HepG2 (cell line): Measurements from ENCODE around the gene PITX3. TPM values are rescaled to one million over a fixed set of nuclear protein-coding genes. Genes with fewer than 3 reads are reported as not detected.

Experiments used
- ATAC-seq: fragments of 200-7000 bp; cut with Tn5 transposase; 3 replicates; pipeline ENCODE4 v1.9.1; 2020; ENCODE audit warnings: mild to moderate bottlenecking, moderate library complexity
- BruUV-seq: library from RNA; stranded (reverse); fragments of 400-500 nt; replicated peaks from 2 replicates; lab custom pipeline; 2021; lab: Mats Ljungman, UMichigan
- CTCF ChIA-PET: fragments of 300-600 bp; formaldehyde crosslinking; extraction: SDS; loops from one replicate; lab custom pipeline; 2021; ENCODE audit warnings: low total read pairs, inconsistent platforms, low intra/inter-chr PET ratio; lab: Yijun Ruan, JAX
- POLR2A ChIA-PET: fragments of 350-600 bp; sonication (Branson Sonifier 250); formaldehyde crosslinking; loops from one replicate; lab custom pipeline; 2020; ENCODE audit warnings: antibody characterized with exemption, inconsistent platforms; lab: Yijun Ruan, JAX
- DNase-seq: peaks from one replicate; pipeline ENCODE4 v3.0.0-alpha.2; 2015; ENCODE audit warnings: low spot score
- FAIRE-seq: peaks from 3 replicates; lab custom pipeline; 2011; peaks lifted over from hg19 to GRCh38; lab: Jason Lieb, UNC
- H2AFZ ChIP-seq: one replicate; pipeline ENCODE4 v1.6.1; 2011; ENCODE audit warnings: low read length, inconsistent platforms
- H3K27ac ChIP-seq: fragments of 300-600 bp; 3 replicates; pipeline ENCODE4 v1.8.0; 2011; ENCODE audit warnings: mixed run types, mild to moderate bottlenecking, mixed read lengths, low read length, inconsistent platforms; ENCODE audit not compliant: insufficient read depth; ENCODE audit errors: extremely low read length
- H3K27me3 ChIP-seq, 2 experiments: fragments of 200-600 bp in 1 of 2; 2 replicates in 1 of 2; 3 replicates in 1 of 2; pipeline versions ENCODE4 v1.6.0 to v1.8.0; 2011; ENCODE audit warnings: low read length in 2 of 2, mild to moderate bottlenecking in 2 of 2, moderate library complexity in 2 of 2, inconsistent platforms in 1 of 2; ENCODE audit not compliant: insufficient read depth in 2 of 2, control insufficient read depth in 1 of 2
- H3K36me3 ChIP-seq, 2 experiments: fragments of 200-600 bp in 1 of 2; replicated peaks in 1 of 2; 2 replicates in 1 of 2; 3 replicates in 1 of 2; pipeline versions ENCODE4 v1.5.1 to v1.8.0; 2011; ENCODE audit warnings: low read length in 2 of 2, inconsistent platforms in 1 of 2; ENCODE audit not compliant: insufficient read depth in 2 of 2, control insufficient read depth in 1 of 2
- H3K4me1 ChIP-seq: 2 replicates; pipeline ENCODE4 v1.5.1; 2012; ENCODE audit warnings: low read length, inconsistent platforms; ENCODE audit not compliant: insufficient read depth
- H3K4me2 ChIP-seq: 2 replicates; pipeline ENCODE4 v1.6.0; 2011; ENCODE audit warnings: low read depth, low read length, inconsistent platforms
- H3K4me3 ChIP-seq, 3 experiments: fragments of 200-600 bp in 1 of 3; sonication (generic), shearing (Covaris generic) in 1 of 3; replicated peaks in 1 of 3; 2 replicates each; pipeline ENCODE4 v1.5.1; 2011 to 2016; ENCODE audit warnings: low read length in 3 of 3, inconsistent platforms in 2 of 3, low read depth in 2 of 3, mild to moderate bottlenecking in 2 of 3, control low read depth in 1 of 3, mixed read lengths in 1 of 3; ENCODE audit not compliant: insufficient read depth in 1 of 3
- H3K79me2 ChIP-seq: one replicate; pipeline ENCODE4 v1.6.1; 2011; ENCODE audit warnings: low read length, inconsistent platforms; ENCODE audit not compliant: insufficient read depth
- H3K9ac ChIP-seq: 2 replicates; pipeline ENCODE4 v1.6.0; 2011; ENCODE audit warnings: mild to moderate bottlenecking, low read depth, low read length, inconsistent platforms; ENCODE audit not compliant: insufficient read depth
- H3K9me3 ChIP-seq: 2 replicates; pipeline ENCODE4 v1.5.1; 2012; ENCODE audit warnings: mild to moderate bottlenecking, low read length
- H4K20me1 ChIP-seq: 2 replicates; pipeline ENCODE4 v1.6.0; 2011; ENCODE audit warnings: inconsistent platforms, mild to moderate bottlenecking, low read length, moderate library complexity; ENCODE audit not compliant: insufficient read depth
- CENPBD1 ChIP-seq: sonication (generic); formaldehyde crosslinking; IDR thresholded peaks from 2 replicates; pipeline ENCODE4 v1.8.0; 2022; ENCODE audit warnings: missing genetic modification reagents, low read depth, mild to moderate bottlenecking, borderline replicate concordance
- FOXC1 ChIP-seq: sonication (generic); formaldehyde crosslinking; IDR thresholded peaks from 2 replicates; pipeline ENCODE4 v1.8.0; 2022; ENCODE audit warnings: mild to moderate bottlenecking, missing genetic modification reagents, borderline replicate concordance
- FOXM1 ChIP-seq: sonication (generic); formaldehyde crosslinking; IDR thresholded peaks from 2 replicates; pipeline ENCODE4 v1.5.0; 2020; ENCODE audit warnings: missing genetic modification reagents
- HIC2 ChIP-seq: sonication (generic); formaldehyde crosslinking; IDR thresholded peaks from 2 replicates; pipeline ENCODE4 v1.9.0; 2022; ENCODE audit warnings: low read depth, missing genetic modification reagents
- JUN ChIP-seq: sonication (generic); formaldehyde crosslinking; IDR thresholded peaks from 2 replicates; pipeline ENCODE4 v1.4.0; 2020; ENCODE audit warnings: mild to moderate bottlenecking, missing genetic modification reagents
- KDM5B ChIP-seq: sonication (generic); formaldehyde crosslinking; IDR thresholded peaks from 2 replicates; pipeline ENCODE4 v1.4.0; 2020; ENCODE audit warnings: missing genetic modification reagents, mild to moderate bottlenecking, borderline replicate concordance
- MTF1 ChIP-seq: sonication (generic); formaldehyde crosslinking; IDR thresholded peaks from 2 replicates; pipeline ENCODE4 v1.5.0; 2020; ENCODE audit warnings: missing genetic modification reagents
- RXRB ChIP-seq: IDR thresholded peaks from 2 replicates; pipeline ENCODE4 v1.6.1; 2016; ENCODE audit warnings: borderline replicate concordance, missing genetic modification reagents, missing compliant biosample characterization
- SNAPC2 ChIP-seq: sonication (generic); formaldehyde crosslinking; IDR thresholded peaks from 2 replicates; pipeline ENCODE4 v1.8.1; 2022; ENCODE audit warnings: mild to moderate bottlenecking, missing genetic modification reagents
- TFE3 ChIP-seq: IDR thresholded peaks from 2 replicates; pipeline ENCODE4 v1.6.1; 2016
- ZKSCAN1 ChIP-seq: fragments of 150-350 bp; IDR thresholded peaks from 2 replicates; pipeline ENCODE4 v1.6.1; 2014; ENCODE audit warnings: low read length
- ZNF280B ChIP-seq: sonication (generic); formaldehyde crosslinking; IDR thresholded peaks from 2 replicates; pipeline ENCODE4 v1.5.0; 2020; ENCODE audit warnings: missing genetic modification reagents, mild to moderate bottlenecking, borderline replicate concordance
- ZNF660 ChIP-seq: sonication (generic); formaldehyde crosslinking; IDR thresholded peaks from 2 replicates; pipeline ENCODE4 v1.5.1; 2020; ENCODE audit warnings: mild to moderate bottlenecking, low read depth, missing genetic modification reagents, borderline replicate concordance
- ZNF703 ChIP-seq: sonication (generic); formaldehyde crosslinking; IDR thresholded peaks from 2 replicates; pipeline ENCODE4 v1.5.1; 2020; ENCODE audit warnings: missing genetic modification reagents, mild to moderate bottlenecking, moderate library complexity, borderline replicate concordance
- ZNF747 ChIP-seq: sonication (generic); formaldehyde crosslinking; IDR thresholded peaks from 2 replicates; pipeline ENCODE4 v1.8.1; 2023; ENCODE audit warnings: missing genetic modification reagents, mild to moderate bottlenecking, borderline replicate concordance
- ZSCAN22 ChIP-seq: sonication (generic); formaldehyde crosslinking; IDR thresholded peaks from 2 replicates; pipeline ENCODE4 v1.4.0; 2020; ENCODE audit warnings: mild to moderate bottlenecking, missing genetic modification reagents
- WGBS: methylation state at CpG from one replicate; pipeline ENCODE4 v1.1.6; 2017; ENCODE audit warnings: low lambda C conversion rate; 5-methylcytosine and 5-hydroxymethylcytosine counted together
- in situ Hi-C: cut with HindIII; loops from 2 replicates; pipeline ENCODE4 v1.10.0; 2017; ENCODE audit warnings: low pct_unique_long_range_greater_than_20kb; ENCODE audit not compliant: extremely low pct_ligation_motif_present
- intact Hi-C: fragments of 100-400 bp; cut with micrococcal nuclease; formaldehyde crosslinking; loops from one replicate; pipeline ENCODE4 v1.10.0; 2022; ENCODE audit not compliant: unreplicated experiment
- polyA plus RNA-seq, 8 experiments: library from polyadenylated mRNA; depleted of rRNA in 3 of 8; stranded (reverse) in 7 of 8; unstranded in 1 of 8; fragments of >200 nt; fragmentation: Illumina TruSeq in 4 of 8; extraction: Trizol in 4 of 8; gene quantifications; 2 replicates each; pipeline versions ENCODE4 v1.2.1 to v1.2.3, GENCODE V29; 2011 to 2016; ENCODE audit warnings: low read depth in 4 of 8, missing spikeins in 1 of 8, mixed read lengths in 1 of 8; ENCODE audit not compliant: insufficient read depth in 1 of 8
- total RNA-seq, 5 experiments: library from RNA; depleted of rRNA; stranded (reverse); fragments of >200 nt; fragmentation: Illumina TruSeq; extraction: Trizol; gene quantifications; 2 replicates each; pipeline ENCODE4 v1.2.3, GENCODE V29; 2016; ENCODE audit warnings: low read depth in 1 of 5

PITX3 gene
- total and polyA plus RNA-seq, 2 of the 13 experiments (the other 11 are each of a cell fraction or from before 2014, with no cell fraction given): not detected

GRCh38 chr10:102227050-102227449, 14.3 kb downstream of the PITX3 start (continued):
- no peak for TF ChIP-seq JUN
- no peak for TF ChIP-seq ZNF660 (CRISPR knock-in tag)
- TF ChIP-seq KDM5B (CRISPR knock-in tag): no peak
- no peak for TF ChIP-seq ZKSCAN1
- TF ChIP-seq FOXC1 (CRISPR knock-in tag): no peak
- no peak for TF ChIP-seq FOXM1 (CRISPR knock-in tag)
- no peak for TF ChIP-seq CENPBD1 (CRISPR knock-in tag)
- TF ChIP-seq ZNF747 (CRISPR knock-in tag): no peak
- no peak for TF ChIP-seq ZSCAN22 (CRISPR knock-in tag)

- Histone ChIP-seq H3K9ac (no peak overlapping the region), H3K27ac (no peak overlapping the region), H3K79me2 (no peaks in the 10 kb centered on the region), H3K4me3 (peak overlapping the region in 1 of 3 experiments; percentile 72; a peak in 2 of 6 replicates), H3K4me2 (peak overlapping the region; percentile 98), H2AFZ (no peak overlapping the region), H3K9me3 (no peaks in the 10 kb centered on the region), H3K4me1 (peaks cover 36% of the 10 kb centered on the region), H4K20me1 (no peaks in the 10 kb centered on the region), H3K27me3 (peaks cover 0 to 33% of the 10 kb centered on the region in 2 experiments; a peak in 3 of 5 replicates), H3K36me3 (no peaks in the 10 kb centered on the region)
- 61% methylated on average over 8 of the region's 8 CpGs for WGBS
- ATAC-seq (no peak), DNase-seq (no peak), FAIRE-seq (no peak)
- ChIA-PET POLR2A (interaction anchor here (1.2 to 1.9 kb wide), 3 partner anchors 19 to 169 kb away, joined by 3 to 7 read pairs (median 4); partner anchors contain the start of genes GBF1 and NFKB2), CTCF (no interaction called here)
- intact Hi-C loops (loop anchor here (2.0 kb wide), 1 partner anchor 58 kb away; no protein-coding TSS in a partner anchor), in situ Hi-C loops (loop anchor here (5.0 kb wide), 1 partner anchor 126 kb away; no protein-coding TSS in a partner anchor)
- no TSS peak for BruUV-seq
- TF ChIP-seq MTF1 (CRISPR knock-in tag): no peak
- TF ChIP-seq SNAPC2 (CRISPR knock-in tag): 0 out of 2 replicates have a peak, but pooled peaks have one; percentile 30
- no peak for TF ChIP-seq RXRB (CRISPR knock-in tag)
- no peak for TF ChIP-seq ZNF280B (CRISPR knock-in tag)
- 0 out of 2 replicates have a peak, but pooled peaks have one; percentile 13 for TF ChIP-seq ZNF703 (CRISPR knock-in tag)
- TF ChIP-seq HIC2 (CRISPR knock-in tag): 0 out of 2 replicates have a peak, but pooled peaks have one; percentile 1
- TF ChIP-seq TFE3 (CRISPR knock-in tag): no peak
Observed at GRCh38 chr10:102226542-102226870, 14.8 kb downstream of the PITX3 start.
